Stomach (tissue), 4 donors: ENCODE results near the gene ATP5MC2.

Experiments used
- CTCF ChIP-seq, 7 experiments: fragments of 450-650 bp in 4 of 7; fragments of 200-600 bp in 3 of 7; sonication (generic) in 3 of 7; IDR thresholded peaks; one replicate each; pipeline ENCODE4 v1.5.1; 2016 to 2019; ENCODE audit warnings: antibody characterized with exemption in 7 of 7, control low read depth in 2 of 7, mild to moderate bottlenecking in 1 of 7
- POLR2A ChIP-seq, 4 donors: fragments of 450-650 bp; IDR thresholded peaks; one replicate each; pipeline ENCODE4 v1.6.1; 2016; ENCODE audit warnings: antibody characterized with exemption in 4 of 4, control low read depth in 2 of 4, mild to moderate bottlenecking in 1 of 4, moderate library complexity in 1 of 4

DNA sequence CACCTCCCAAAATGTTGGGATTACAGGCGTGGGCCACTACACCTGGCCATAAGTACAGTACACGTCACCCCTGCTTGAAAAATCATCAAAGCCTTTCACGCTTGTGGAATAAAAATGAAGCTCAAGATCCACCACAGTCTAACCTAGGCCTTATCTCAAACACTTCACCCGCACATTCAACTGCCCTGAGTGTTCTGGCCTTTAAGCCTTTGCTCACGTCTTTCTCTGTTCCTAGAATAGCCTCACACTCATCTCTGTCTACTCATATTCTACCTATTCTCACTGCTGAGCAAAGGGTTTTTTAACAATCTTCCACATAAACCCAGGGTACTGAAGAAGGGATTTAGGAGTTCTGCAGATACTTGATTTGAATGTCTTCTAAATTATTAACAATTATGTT lies 41.4 kb upstream of the ATP5MC2 start:
- TF ChIP-seq CTCF (IDR thresholded peaks at IDR 0.05) (no peak), POLR2A (IDR thresholded peaks at IDR 0.05) (no peak)
